GM23248 (cell line): ENCODE data around the gene EIF4ENIF1. TPM values are rescaled to one million over a fixed set of nuclear protein-coding genes. Genes with fewer than 3 reads are reported as not detected.
"Not testable (repeated sequence)": the region's sequence is repeated elsewhere in the genome, so short reads cannot be mapped to it uniquely, and the experiment has no call there.

Experiments used
- DNase-seq: peaks from one replicate; pipeline ENCODE4 v3.0.0-alpha.2; 2015
- H2AFZ ChIP-seq: fragments of 200-600 bp; sonication (generic); 2 replicates; pipeline ENCODE4 v1.6.1; 2016; ENCODE audit warnings: antibody characterized with exemption
- H3F3A ChIP-seq: fragments of 200-600 bp; sonication (generic); 2 replicates; pipeline ENCODE4 v1.6.1; 2016; ENCODE audit warnings: mild to moderate bottlenecking, antibody characterized with exemption, mixed run types; ENCODE audit not compliant: insufficient read depth
- H3K27ac ChIP-seq: fragments of 200-600 bp; sonication (generic); 2 replicates; pipeline ENCODE4 v1.5.1; 2016; ENCODE audit warnings: mild to moderate bottlenecking
- H3K27me3 ChIP-seq: fragments of 200-600 bp; sonication (generic); replicated peaks from 2 replicates; pipeline ENCODE4 v1.6.1; 2016; ENCODE audit warnings: mild to moderate bottlenecking; ENCODE audit not compliant: insufficient read depth
- H3K36me3 ChIP-seq: fragments of 200-600 bp; sonication (generic); 2 replicates; pipeline ENCODE4 v1.6.1; 2016; ENCODE audit warnings: low read depth, mild to moderate bottlenecking
- H3K4me1 ChIP-seq: fragments of 200-600 bp; sonication (generic); 2 replicates; pipeline ENCODE4 v1.6.1; 2016; ENCODE audit warnings: mild to moderate bottlenecking; ENCODE audit not compliant: insufficient read depth
- H3K4me2 ChIP-seq: fragments of 200-600 bp; sonication (generic); one replicate; pipeline ENCODE4 v1.6.1; 2016; ENCODE audit warnings: mild to moderate bottlenecking; ENCODE audit not compliant: unreplicated experiment
- H3K4me3 ChIP-seq: fragments of 200-600 bp; sonication (generic); 2 replicates; pipeline ENCODE4 v1.5.1; 2016; ENCODE audit warnings: mild to moderate bottlenecking
- H3K79me2 ChIP-seq: fragments of 200-600 bp; sonication (generic); 2 replicates; pipeline ENCODE4 v1.6.1; 2016; ENCODE audit warnings: mild to moderate bottlenecking; ENCODE audit not compliant: insufficient read depth
- H3K9ac ChIP-seq: fragments of 200-600 bp; sonication (generic); 2 replicates; pipeline ENCODE4 v1.6.1; 2016; ENCODE audit warnings: mild to moderate bottlenecking
- H3K9me2 ChIP-seq: fragments of 200-600 bp; sonication (generic); 2 replicates; pipeline ENCODE4 v1.6.1; 2016; ENCODE audit warnings: mixed run types, mild to moderate bottlenecking, moderate library complexity; ENCODE audit not compliant: insufficient read depth
- H3K9me3 ChIP-seq: fragments of 200-600 bp; sonication (generic); one replicate; pipeline ENCODE4 v1.6.1; 2017; ENCODE audit warnings: low read depth
- H4K20me1 ChIP-seq: fragments of 200-600 bp; sonication (generic); 2 replicates; pipeline ENCODE4 v1.6.0; 2016; ENCODE audit not compliant: insufficient read depth
- EZH2 ChIP-seq: fragments of 200-600 bp; sonication (generic); IDR thresholded peaks from 2 replicates; pipeline ENCODE4 v1.6.1; 2018; ENCODE audit warnings: antibody characterized with exemption, mild to moderate bottlenecking; ENCODE audit not compliant: insufficient read depth, poor library complexity, severe bottlenecking
- EZH2phosphoT487 ChIP-seq: fragments of 200-600 bp; sonication (generic); IDR thresholded peaks from 2 replicates; pipeline ENCODE4 v1.6.1; 2018; ENCODE audit warnings: antibody characterized with exemption, moderate library complexity, mild to moderate bottlenecking, low read depth; ENCODE audit not compliant: insufficient read depth
- WGBS, 2 experiments: methylation state at CpG; one replicate each; pipeline ENCODE4 v1.1.6; 2015 to 2017; ENCODE audit warnings: low lambda C conversion rate in 2 of 2, low coverage in 1 of 2; ENCODE audit errors: missing lambda C conversion rate in 2 of 2; 5-methylcytosine and 5-hydroxymethylcytosine counted together
- in situ Hi-C: fragments of 300-500 bp; cut with MboI; formaldehyde crosslinking; loops from 2 replicates; pipeline ENCODE4 v1.15.0; 2020
- polyA plus RNA-seq: library from polyadenylated mRNA; unstranded; fragments of >200 nt; fragmentation: Nextera tagmentation; extraction: Ambion mirVana; gene quantifications from 2 replicates; pipeline ENCODE4 v1.2.1, GENCODE V29; 2016
- total RNA-seq: library from RNA; depleted of rRNA; stranded (reverse); fragments of >200 nt; shearing (Covaris generic); gene quantifications from 2 replicates; pipeline ENCODE4 v1.2.3, GENCODE V29; 2014

Gene EIF4ENIF1
- total and polyA plus RNA-seq, 2 experiments from 2014 or later: 6.2 to 13.9 TPM

DNA sequence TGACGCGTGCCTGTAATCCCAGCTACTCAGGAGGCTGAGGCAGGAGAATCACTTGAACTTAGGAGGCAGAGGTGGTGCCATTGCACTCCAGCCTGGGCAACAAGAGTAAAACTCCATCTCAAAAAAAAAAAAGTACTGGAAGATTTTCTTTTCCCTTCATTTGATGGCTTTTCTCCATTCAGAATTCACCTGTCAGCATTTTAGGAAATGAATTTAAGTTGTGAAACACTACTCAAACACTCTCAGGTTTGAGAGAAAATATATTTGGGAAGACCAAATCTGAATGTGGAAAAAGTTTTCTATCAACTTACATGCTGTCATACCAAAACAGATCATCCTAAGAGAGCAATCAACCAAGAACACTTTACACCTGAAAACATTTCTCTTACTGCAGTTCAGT is 2.7 kb downstream of the EIF4ENIF1 start:
- peaks cover 15% of the 10 kb centered on the region for H3K36me3 ChIP-seq
- no peaks in the 10 kb centered on the region for H4K20me1 ChIP-seq
- H3K4me2 ChIP-seq: no peak overlapping the region
- no peak overlapping the region for H3K4me3 ChIP-seq
- in situ Hi-C loops: no loop called here
- H3K4me1 ChIP-seq: peaks cover 17% of the 10 kb centered on the region
- H3K79me2 ChIP-seq: peaks cover 82% of the 10 kb centered on the region
- H3K27ac ChIP-seq: no peak overlapping the region
- TF ChIP-seq EZH2 (no peak), EZH2phosphoT487 (no peak)
- no peaks in the 10 kb centered on the region for H3K9me3 ChIP-seq
- DNase-seq: no peak
- no peak overlapping the region for H2AFZ ChIP-seq
- peaks cover 22% of the 10 kb centered on the region for H3F3A ChIP-seq
- no peaks in the 10 kb centered on the region for H3K9me2 ChIP-seq
- no peak overlapping the region for H3K9ac ChIP-seq
- H3K27me3 ChIP-seq: no peaks in the 10 kb centered on the region
- WGBS, 2 experiments: 94 to 96% methylated on average over 2 of the region's 2 CpGs

DNA sequence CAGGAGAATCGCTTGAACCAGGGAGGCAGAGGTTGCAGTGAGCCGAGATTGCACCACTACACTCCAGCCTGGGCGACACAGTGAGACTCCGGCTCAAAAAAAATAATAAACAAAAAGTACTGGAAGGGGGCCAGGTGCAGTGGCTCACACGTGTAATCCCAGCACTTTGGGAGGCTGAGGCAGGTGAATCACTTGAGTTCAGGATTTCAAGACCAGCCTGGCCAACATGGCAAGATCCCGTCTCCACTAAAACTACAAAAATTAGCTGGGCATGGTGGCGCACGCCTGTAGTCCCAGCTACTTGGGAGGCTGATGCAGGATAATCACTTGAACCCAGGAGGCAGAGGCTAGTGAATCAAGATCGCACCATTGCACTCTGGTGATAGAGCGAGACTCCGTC is 3.3 kb downstream of the EIF4ENIF1 start:
- in situ Hi-C loops, H2AFZ ChIP-seq, H3K9me3 ChIP-seq, H3K27ac ChIP-seq, H3K27me3 ChIP-seq, H3K9ac ChIP-seq, H3K9me2 ChIP-seq, H4K20me1 ChIP-seq, H3K4me2 ChIP-seq, H3K4me3 ChIP-seq, DNase-seq: not testable (repeated sequence)
- peaks cover 19% of the 10 kb centered on the region for H3K36me3 ChIP-seq
- H3K79me2 ChIP-seq: peaks cover 82% of the 10 kb centered on the region
- WGBS, 2 experiments: 91 to 95% methylated on average over 11 of the region's 11 CpGs
- H3F3A ChIP-seq: peaks cover 19% of the 10 kb centered on the region
- H3K4me1 ChIP-seq: peaks cover 17% of the 10 kb centered on the region

DNA sequence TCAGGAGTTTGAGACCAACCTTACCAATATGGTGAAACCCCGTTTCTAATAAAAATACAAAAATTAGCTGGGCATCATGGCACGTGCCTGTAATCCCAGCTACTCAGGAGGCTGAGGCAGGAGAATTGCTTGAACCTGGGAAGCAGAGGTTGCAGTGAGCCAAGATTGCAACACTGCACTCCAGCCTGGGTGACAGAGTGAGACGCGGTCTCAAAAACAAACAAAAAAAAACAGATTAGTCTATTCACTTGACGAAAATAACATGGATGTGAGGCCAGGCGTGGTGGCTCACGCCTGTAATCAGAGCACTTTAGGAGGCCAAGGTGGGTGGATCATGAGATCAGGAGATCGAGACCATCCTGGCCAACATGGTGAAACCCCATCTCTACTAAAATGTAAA is 7.2 kb downstream of the EIF4ENIF1 start:
- H3K9me3 ChIP-seq, H3K4me3 ChIP-seq, H3K9me2 ChIP-seq, H3K4me2 ChIP-seq, H4K20me1 ChIP-seq, H3K27ac ChIP-seq, in situ Hi-C loops, H3K9ac ChIP-seq, H3F3A ChIP-seq, H2AFZ ChIP-seq, H3K27me3 ChIP-seq, H3K4me1 ChIP-seq, DNase-seq: not testable (repeated sequence)
- Histone ChIP-seq H3K36me3 (peaks cover 39% of the 10 kb centered on the region), H3K79me2 (peaks cover 97% of the 10 kb centered on the region)
- 90 to 92% methylated on average over 8 of the region's 8 CpGs for whole genome bisulfite sequencing, 2 experiments

DNA sequence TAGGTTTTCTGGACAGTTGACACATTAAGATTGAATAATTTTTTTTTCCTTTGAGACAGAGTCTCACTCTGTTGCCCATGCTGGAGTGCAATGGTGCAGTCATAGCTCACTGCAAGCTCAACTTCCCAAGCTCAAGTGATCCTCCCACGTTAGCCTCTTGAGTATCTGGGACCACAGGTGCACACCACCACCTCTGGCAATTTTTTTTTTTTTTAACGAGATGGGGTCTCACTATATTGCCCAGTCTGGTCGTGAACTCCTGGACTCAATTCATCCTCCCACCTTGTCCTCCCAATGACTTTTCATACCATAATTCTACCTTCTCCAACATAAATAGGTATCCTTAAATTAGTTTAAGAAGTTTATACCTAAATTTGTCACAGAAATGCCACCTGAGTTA is 8.5 kb downstream of the EIF4ENIF1 start:
- no peaks in the 10 kb centered on the region for H4K20me1 ChIP-seq
- H3K79me2 ChIP-seq: peaks cover 97% of the 10 kb centered on the region
- in situ Hi-C loops: no loop called here
- TF ChIP-seq EZH2 (no peak), EZH2phosphoT487 (no peak)
- H2AFZ ChIP-seq: no peak overlapping the region
- peaks cover 2% of the 10 kb centered on the region; the same call in 1 of the 2 replicates for H3F3A ChIP-seq
- no peaks in the 10 kb centered on the region for H3K27me3 ChIP-seq
- no peak overlapping the region for H3K9ac ChIP-seq
- DNase-seq: no peak
- no peaks in the 10 kb centered on the region for H3K9me2 ChIP-seq
- no peaks in the 10 kb centered on the region for H3K9me3 ChIP-seq
- no peaks in the 10 kb centered on the region for H3K4me1 ChIP-seq
- H3K4me3 ChIP-seq: no peak overlapping the region
- H3K27ac ChIP-seq: no peak overlapping the region
- peaks cover 48% of the 10 kb centered on the region for H3K36me3 ChIP-seq
- H3K4me2 ChIP-seq: no peak overlapping the region
- WGBS, 2 experiments: 94 to 96% methylated on average over 3 of the region's 3 CpGs

DNA sequence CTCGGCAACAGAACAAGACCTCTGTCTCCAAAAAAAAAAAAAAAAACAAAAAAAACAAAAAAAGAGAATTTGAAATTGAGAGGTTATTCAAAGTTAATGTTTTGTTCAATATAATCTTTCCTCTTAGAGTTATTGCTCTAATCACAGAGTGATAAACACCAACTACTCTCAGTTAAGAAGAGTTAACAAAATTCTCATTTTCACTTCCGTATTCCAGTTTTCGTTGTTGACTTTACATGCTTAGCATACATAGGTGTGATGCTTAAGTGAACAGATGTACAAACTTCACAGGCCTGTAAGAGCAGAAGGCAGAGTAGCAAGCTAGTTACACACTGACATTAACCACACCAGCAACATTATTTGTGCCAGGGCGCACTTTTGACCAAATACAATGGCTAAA is 12.3 kb downstream of the EIF4ENIF1 start:
- peaks cover 15% of the 10 kb centered on the region for H3K4me1 ChIP-seq
- no peak overlapping the region for H3K4me3 ChIP-seq
- H3K27ac ChIP-seq: no peak overlapping the region
- H3K27me3 ChIP-seq: no peaks in the 10 kb centered on the region
- peaks cover 39% of the 10 kb centered on the region for H3K36me3 ChIP-seq
- in situ Hi-C loops: no loop called here
- H3K4me2 ChIP-seq: no peak overlapping the region
- no peak for DNase-seq
- no peak overlapping the region for H3K9ac ChIP-seq
- peaks cover 91% of the 10 kb centered on the region for H3K79me2 ChIP-seq
- TF ChIP-seq EZH2phosphoT487 (no peak), EZH2 (no peak)
- peaks cover 21% of the 10 kb centered on the region for H3F3A ChIP-seq
- no peaks in the 10 kb centered on the region for H3K9me2 ChIP-seq
- no peaks in the 10 kb centered on the region for H3K9me3 ChIP-seq
- WGBS, 2 experiments: 97 to 100% methylated on average over 4 of the region's 4 CpGs
- H4K20me1 ChIP-seq: 0 out of 2 replicates have a peak, but pooled peaks cover 4% of the 10 kb centered on the region
- no peak overlapping the region for H2AFZ ChIP-seq
